Sigmoid colon (tissue), 7 donors: Measurements from ENCODE around the gene PCDHB2. TPM values are rescaled to one million over a fixed set of nuclear protein-coding genes. Genes with fewer than 3 reads are reported as not detected.
A peak's percentile ranks its signal among the peaks of the same experiment; 100 is the strongest.
"Not testable (repeated sequence)": the region's sequence is repeated elsewhere in the genome, so short reads cannot be mapped to it uniquely, and the experiment has no call there.

Source experiments
- DNase-seq: peaks from one replicate; pipeline ENCODE4 v3.0.0-alpha.2; 2019
- H3K27ac ChIP-seq, 4 donors: fragments of 200-600 bp; sonication (generic); one replicate each; pipeline ENCODE4 v1.5.1; 2016 to 2019; ENCODE audit warnings: mild to moderate bottlenecking in 1 of 4
- H3K27me3 ChIP-seq, 3 donors: fragments of 200-600 bp; sonication (generic); one replicate each; pipeline ENCODE4 v1.5.1; 2019; ENCODE audit warnings: mild to moderate bottlenecking in 1 of 3
- H3K36me3 ChIP-seq, 4 donors: fragments of 200-600 bp; sonication (generic); one replicate each; pipeline ENCODE4 v1.5.1; 2016 to 2019
- H3K4me1 ChIP-seq, 4 donors: fragments of 200-600 bp; sonication (generic); one replicate each; pipeline ENCODE4 v1.5.1; 2017 to 2019
- H3K4me3 ChIP-seq, 4 donors: fragments of 200-600 bp; sonication (generic); one replicate each; pipeline ENCODE4 v1.5.1; 2017 to 2019; ENCODE audit warnings: mild to moderate bottlenecking in 2 of 4, moderate library complexity in 1 of 4
- H3K9me3 ChIP-seq, 4 donors: fragments of 200-600 bp in 3 of 4; sonication (generic) in 3 of 4; one replicate each; pipeline versions ENCODE4 v1.5.1 to v1.6.1; 2013 to 2019
- EP300 ChIP-seq, 4 donors: sonication (generic); formaldehyde crosslinking; IDR thresholded peaks; one replicate each; pipeline ENCODE4 v1.6.1; 2017; ENCODE audit warnings: antibody characterized with exemption in 4 of 4
- POLR2A ChIP-seq, 2 donors: fragments of 450-650 bp; IDR thresholded peaks; one replicate each; pipeline ENCODE4 v1.6.1; 2016; ENCODE audit warnings: antibody characterized with exemption in 2 of 2, mild to moderate bottlenecking in 2 of 2, moderate library complexity in 2 of 2
- POLR2AphosphoS5 ChIP-seq, 4 donors: sonication (generic); formaldehyde crosslinking; IDR thresholded peaks; one replicate each; pipeline ENCODE4 v1.6.1; 2017; ENCODE audit warnings: antibody characterized with exemption in 4 of 4
- WGBS, 2 donors: extraction: QIAGEN DNeasy Blood & Tissue Kit; methylation state at CpG; one replicate each; pipeline ENCODE4 v1.1.7; 2013; 5-methylcytosine and 5-hydroxymethylcytosine counted together
- intact Hi-C: fragments of 100-400 bp; cut with DNase I; formaldehyde crosslinking; loops from one replicate; pipeline ENCODE4 v1.15.1; 2023
- polyA plus RNA-seq, 3 donors: library from polyadenylated mRNA; stranded (reverse); fragments of 200-250 nt; gene quantifications; one replicate each; pipeline ENCODE4 v1.2.3, GENCODE V29; 2013
- total RNA-seq, 4 donors: library from RNA; depleted of rRNA; stranded (reverse); fragments of >200 nt; gene quantifications; one replicate each; pipeline ENCODE4 v1.1.0, GENCODE V29; 2016
- TF ChIP-seq, protein P1 (sequence below), 4 experiments: fragments of 450-650 bp in 3 of 4; fragments of 200-600 bp in 1 of 4; IDR thresholded peaks; one replicate each; pipeline ENCODE4 v1.5.1; 2016 to 2019; ENCODE audit warnings: antibody characterized with exemption in 4 of 4, mild to moderate bottlenecking in 3 of 4, moderate library complexity in 2 of 4
- donor health status: healthy with polysubstance abuse.
- donor health status: Bipolar disorder and iron deficiency.
- donor health status: healthy.

PCDHB2 gene
- total and polyA plus RNA-seq, 7 donors: under 0.01 to 5.7 (median 2.2) TPM

DNA sequence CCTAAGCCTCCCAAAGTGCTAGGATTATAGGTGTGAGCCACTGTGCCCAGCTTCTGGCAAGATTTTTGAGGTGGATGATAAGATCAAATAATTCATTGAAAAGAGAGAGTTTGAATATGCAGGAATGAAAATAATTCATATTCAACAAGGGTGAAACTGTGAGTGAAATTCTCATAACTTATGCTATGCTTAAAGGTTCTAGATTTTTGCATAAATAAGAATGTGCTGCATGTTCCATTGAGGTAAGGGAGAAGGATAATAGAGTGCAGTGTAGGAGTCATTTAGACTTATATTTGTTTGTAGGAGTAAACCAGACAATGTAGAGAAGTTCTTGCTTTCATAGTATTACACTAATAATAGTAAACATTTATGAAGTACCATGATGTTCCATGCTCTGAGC, 12.2 kb upstream of the PCDHB2 start:
- TF ChIP-seq, protein P1, sequence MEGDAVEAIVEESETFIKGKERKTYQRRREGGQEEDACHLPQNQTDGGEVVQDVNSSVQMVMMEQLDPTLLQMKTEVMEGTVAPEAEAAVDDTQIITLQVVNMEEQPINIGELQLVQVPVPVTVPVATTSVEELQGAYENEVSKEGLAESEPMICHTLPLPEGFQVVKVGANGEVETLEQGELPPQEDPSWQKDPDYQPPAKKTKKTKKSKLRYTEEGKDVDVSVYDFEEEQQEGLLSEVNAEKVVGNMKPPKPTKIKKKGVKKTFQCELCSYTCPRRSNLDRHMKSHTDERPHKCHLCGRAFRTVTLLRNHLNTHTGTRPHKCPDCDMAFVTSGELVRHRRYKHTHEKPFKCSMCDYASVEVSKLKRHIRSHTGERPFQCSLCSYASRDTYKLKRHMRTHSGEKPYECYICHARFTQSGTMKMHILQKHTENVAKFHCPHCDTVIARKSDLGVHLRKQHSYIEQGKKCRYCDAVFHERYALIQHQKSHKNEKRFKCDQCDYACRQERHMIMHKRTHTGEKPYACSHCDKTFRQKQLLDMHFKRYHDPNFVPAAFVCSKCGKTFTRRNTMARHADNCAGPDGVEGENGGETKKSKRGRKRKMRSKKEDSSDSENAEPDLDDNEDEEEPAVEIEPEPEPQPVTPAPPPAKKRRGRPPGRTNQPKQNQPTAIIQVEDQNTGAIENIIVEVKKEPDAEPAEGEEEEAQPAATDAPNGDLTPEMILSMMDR (IDR thresholded peaks at IDR 0.05): no peak
- TF ChIP-seq POLR2AphosphoS5 (IDR thresholded peaks at IDR 0.05) (no peak), POLR2A (IDR thresholded peaks at IDR 0.05) (no peak), EP300 (IDR thresholded peaks at IDR 0.05) (no peak)
- H3K4me1 ChIP-seq: no peaks in the 10 kb centered on the region
- intact Hi-C loops: loop anchor here (5.0 kb wide), 1 partner anchor 480 kb away; no protein-coding TSS in a partner anchor
- H3K4me3 ChIP-seq: no peak overlapping the region
- no peaks in the 10 kb centered on the region for H3K36me3 ChIP-seq
- H3K27ac ChIP-seq: no peak overlapping the region
- peaks cover 0 to 31% (median 0%) of the 10 kb centered on the region in 3 donors for H3K27me3 ChIP-seq
- peaks cover 0 to 18% (median 5%) of the 10 kb centered on the region in 4 donors for H3K9me3 ChIP-seq
- DNase-seq: no peak

DNA sequence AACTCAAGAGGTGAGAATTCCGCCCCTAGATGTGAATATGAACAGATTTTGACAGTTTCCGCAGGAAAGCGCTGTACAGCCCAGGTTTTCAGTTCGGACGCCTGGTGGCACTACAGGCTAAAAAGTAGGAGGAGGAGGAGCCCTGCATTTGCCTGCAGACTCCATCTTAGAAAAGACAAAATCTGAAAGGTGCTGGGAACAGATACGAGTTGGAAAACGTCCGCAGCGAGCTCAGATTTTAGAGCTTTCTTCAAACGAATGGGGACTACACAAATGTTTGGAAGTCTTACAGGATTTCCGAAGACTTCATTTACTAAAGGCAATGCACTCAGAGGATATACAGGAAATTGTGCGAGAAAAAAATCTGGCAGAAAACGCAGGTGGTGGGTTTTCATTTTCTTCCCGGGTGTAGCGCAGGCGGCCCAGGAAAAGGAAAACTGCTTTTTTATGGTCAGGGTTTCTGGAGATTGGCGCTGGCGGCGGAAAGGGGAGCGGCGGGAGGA, 9.9 kb upstream of the PCDHB2 start:
- WGBS, 2 donors: 16 to 31% methylated on average over 21 of the region's 21 CpGs
- peaks cover 0 to 8% (median 4%) of the 10 kb centered on the region in 4 donors for H3K9me3 ChIP-seq
- TF ChIP-seq, protein P1 (IDR thresholded peaks at IDR 0.05): peak; percentile 10 to 57 (median 34)
- no peak for TF ChIP-seq EP300 (IDR thresholded peaks at IDR 0.05)
- peaks cover 0 to 10% (median 0%) of the 10 kb centered on the region in 3 donors for H3K27me3 ChIP-seq
- peak overlapping the region; percentile 6 to 50 (median 44) for H3K4me3 ChIP-seq
- peak overlapping the region; percentile 60 to 69 (median 64) for H3K27ac ChIP-seq
- H3K36me3 ChIP-seq: no peaks in the 10 kb centered on the region
- no peak for DNase-seq
- H3K4me1 ChIP-seq: no peaks in the 10 kb centered on the region
- intact Hi-C loops: loop anchor here (5.0 kb wide), 1 partner anchor 478 kb away; no protein-coding TSS in a partner anchor

DNA sequence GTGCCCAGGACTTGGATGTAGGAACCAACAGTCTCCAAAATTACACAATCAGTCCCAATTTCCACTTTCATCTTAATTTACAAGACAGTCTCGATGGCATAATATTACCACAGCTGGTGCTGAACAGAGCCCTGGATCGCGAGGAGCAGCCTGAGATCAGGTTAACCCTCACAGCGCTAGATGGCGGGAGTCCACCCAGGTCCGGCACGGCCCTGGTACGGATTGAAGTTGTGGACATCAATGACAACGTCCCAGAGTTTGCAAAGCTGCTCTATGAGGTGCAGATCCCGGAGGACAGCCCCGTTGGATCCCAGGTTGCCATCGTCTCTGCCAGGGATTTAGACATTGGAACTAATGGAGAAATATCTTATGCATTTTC, 837 bp downstream of the PCDHB2 start:
- H3K36me3 ChIP-seq: no peaks in the 10 kb centered on the region
- no peak for DNase-seq
- 47 to 62% methylated on average over 12 of the region's 12 CpGs for WGBS, 2 donors
- no peak overlapping the region for H3K27ac ChIP-seq
- H3K4me1 ChIP-seq: no peaks in the 10 kb centered on the region
- TF ChIP-seq EP300 (IDR thresholded peaks at IDR 0.05) (no peak), POLR2AphosphoS5 (IDR thresholded peaks at IDR 0.05) (no peak), POLR2A (IDR thresholded peaks at IDR 0.05) (no peak)
- TF ChIP-seq, protein P1 (IDR thresholded peaks at IDR 0.05): no peak
- intact Hi-C loops: no loop called here
- H3K9me3 ChIP-seq: peaks cover 7 to 38% (median 20%) of the 10 kb centered on the region in 4 donors
- H3K4me3 ChIP-seq: peak overlapping the region in 3 of 4 donors; percentile 24 to 38 (median 37)
- peaks cover 0 to 39% (median 0%) of the 10 kb centered on the region in 3 donors for H3K27me3 ChIP-seq

DNA sequence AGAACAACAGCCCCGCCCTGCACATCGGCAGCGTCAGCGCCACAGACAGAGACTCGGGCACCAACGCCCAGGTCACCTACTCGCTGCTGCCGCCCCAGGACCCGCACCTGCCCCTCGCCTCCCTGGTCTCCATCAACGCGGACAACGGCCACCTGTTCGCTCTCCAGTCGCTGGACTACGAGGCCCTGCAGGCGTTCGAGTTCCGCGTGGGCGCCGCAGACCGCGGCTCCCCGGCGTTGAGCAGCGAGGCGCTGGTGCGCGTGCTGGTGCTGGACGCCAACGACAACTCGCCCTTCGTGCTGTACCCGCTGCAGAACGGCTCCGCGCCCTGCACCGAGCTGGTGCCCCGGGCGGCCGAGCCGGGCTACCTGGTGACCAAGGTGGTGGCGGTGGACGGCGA, 1.8 kb downstream of the PCDHB2 start:
- peaks cover 0 to 48% (median 0%) of the 10 kb centered on the region in 3 donors for H3K27me3 ChIP-seq

DNA sequence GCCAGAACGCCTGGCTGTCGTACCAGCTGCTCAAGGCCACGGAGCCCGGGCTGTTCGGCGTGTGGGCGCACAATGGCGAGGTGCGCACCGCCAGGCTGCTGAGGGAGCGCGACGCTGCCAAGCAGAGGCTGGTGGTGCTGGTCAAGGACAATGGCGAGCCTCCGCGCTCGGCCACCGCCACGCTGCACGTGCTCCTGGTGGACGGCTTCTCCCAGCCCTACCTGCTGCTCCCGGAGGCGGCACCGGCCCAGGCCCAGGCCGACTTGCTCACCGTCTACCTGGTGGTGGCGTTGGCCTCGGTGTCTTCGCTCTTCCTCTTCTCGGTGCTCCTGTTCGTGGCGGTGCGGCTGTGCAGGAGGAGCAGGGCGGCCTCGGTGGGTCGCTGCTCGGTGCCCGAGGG, 2.2 kb downstream of the PCDHB2 start:
- H3K4me1 ChIP-seq, intact Hi-C loops, DNase-seq, H3K36me3 ChIP-seq, H3K4me3 ChIP-seq, H3K27ac ChIP-seq: not testable (repeated sequence)
- peaks cover 0 to 52% (median 0%) of the 10 kb centered on the region in 3 donors for H3K27me3 ChIP-seq
- H3K9me3 ChIP-seq: peaks cover 8 to 47% (median 27%) of the 10 kb centered on the region in 4 donors
- WGBS, 2 donors: 45 to 71% methylated on average over 35 of the region's 38 CpGs

More for the DNA sequence above, 1.8 kb downstream of the PCDHB2 start:
- H3K36me3 ChIP-seq, H3K27ac ChIP-seq, DNase-seq, intact Hi-C loops, H3K4me3 ChIP-seq, H3K4me1 ChIP-seq: not testable (repeated sequence)
- 48 to 77% methylated on average over 30 to 34 of the region's 46 CpGs for WGBS, 2 donors
- peaks cover 8 to 44% (median 26%) of the 10 kb centered on the region in 4 donors for H3K9me3 ChIP-seq
